GM12878 (cell line): ENCODE data around the gene TNXB. TPM values are rescaled to one million over a fixed set of nuclear protein-coding genes. Genes with fewer than 3 reads are reported as not detected.

Experiments used
- ATAC-seq: fragments of 200-7000 bp; cut with Tn5 transposase; 3 replicates; pipeline ENCODE4 v1.9.1; 2020; ENCODE audit warnings: mild to moderate bottlenecking, moderate library complexity
- BruUV-seq: library from RNA; stranded (reverse); fragments of 400-500 nt; replicated peaks from 2 replicates; lab custom pipeline; 2021; lab: Mats Ljungman, UMichigan
- CTCF ChIA-PET: fragments of 300-600 bp; sonication (Branson Sonifier 250); formaldehyde crosslinking; extraction: SDS; loops from one replicate; lab custom pipeline; 2021; ENCODE audit warnings: inconsistent platforms; lab: Yijun Ruan, JAX
- POLR2A ChIA-PET: fragments of 350-600 bp; formaldehyde crosslinking; extraction: SDS; loops from one replicate; lab custom pipeline; 2021; ENCODE audit warnings: inconsistent platforms; lab: Charles Lee
- RAD21 ChIA-PET: fragments of 300-600 bp; sonication (Branson Sonifier 250); formaldehyde crosslinking; loops from one replicate; lab custom pipeline; 2023; ENCODE audit warnings: antibody characterized with exemption; ENCODE audit not compliant: unreplicated experiment; lab: Charles Lee
- SMC1A ChIA-PET: fragments of 300-600 bp; sonication (Branson Sonifier 250); formaldehyde crosslinking; loops from one replicate; lab custom pipeline; 2023; ENCODE audit not compliant: unreplicated experiment, uncharacterized antibody; lab: Charles Lee
- DNase-seq: peaks from one replicate; pipeline ENCODE4 v3.0.0-alpha.2; 2011; ENCODE audit warnings: low read depth, low spot score
- FAIRE-seq: peaks from 3 replicates; lab custom pipeline; 2011; peaks lifted over from hg19 to GRCh38; lab: Jason Lieb, UNC
- H2AFZ ChIP-seq: 2 replicates; pipeline ENCODE4 v1.6.0; 2011; ENCODE audit warnings: low read depth, low read length, control low read depth; ENCODE audit not compliant: control insufficient read depth
- H3K27ac ChIP-seq: 2 replicates; pipeline ENCODE4 v1.5.1; 2011; ENCODE audit warnings: control low read depth; ENCODE audit not compliant: control insufficient read depth, insufficient read depth
- H3K27me3 ChIP-seq, 2 experiments: replicated peaks in 1 of 2; 2 replicates each; pipeline versions ENCODE4 v1.6.0 to v1.6.1; 2011; ENCODE audit warnings: low read length in 1 of 2; ENCODE audit not compliant: control insufficient read depth in 2 of 2, insufficient read depth in 2 of 2
- H3K36me3 ChIP-seq, 2 experiments: 2 replicates each; pipeline ENCODE4 v1.5.1; 2011; ENCODE audit warnings: low read length in 1 of 2; ENCODE audit not compliant: control insufficient read depth in 2 of 2, insufficient read depth in 2 of 2
- H3K4me1 ChIP-seq: 2 replicates; pipeline ENCODE4 v1.6.1; 2011; ENCODE audit warnings: mild to moderate bottlenecking, low read length, moderate library complexity, mixed read lengths; ENCODE audit not compliant: control insufficient read depth, insufficient read depth
- H3K4me2 ChIP-seq: 2 replicates; pipeline ENCODE4 v1.6.0; 2011; ENCODE audit warnings: control low read depth; ENCODE audit not compliant: control insufficient read depth, insufficient read depth
- H3K4me3 ChIP-seq: fragments of 200-600 bp; sonication (generic); 2 replicates; pipeline ENCODE4 v1.5.1; 2016
- H3K79me2 ChIP-seq: 2 replicates; pipeline ENCODE4 v1.6.0; 2011; ENCODE audit warnings: low read length; ENCODE audit not compliant: control insufficient read depth, insufficient read depth
- H3K9ac ChIP-seq: 2 replicates; pipeline ENCODE4 v1.8.0; 2011; ENCODE audit warnings: low read length, control low read depth, mixed read lengths; ENCODE audit not compliant: control insufficient read depth, insufficient read depth
- H3K9me3 ChIP-seq: replicated peaks from 3 replicates; pipeline ENCODE4 v1.5.1; 2011; ENCODE audit warnings: mild to moderate bottlenecking, low read length; ENCODE audit not compliant: control insufficient read depth, insufficient read depth
- H4K20me1 ChIP-seq: 2 replicates; pipeline ENCODE4 v1.6.0; 2011; ENCODE audit not compliant: control insufficient read depth, insufficient read depth
- BRCA1 ChIP-seq: IDR thresholded peaks from 2 replicates; pipeline ENCODE4 v1.6.1; 2011; ENCODE audit warnings: low read depth, low read length, improper control_type of control experiment
- CEBPB ChIP-seq, 2 experiments: fragments of 150-350 bp in 1 of 2; IDR thresholded peaks; 2 replicates each; pipeline ENCODE4 v1.6.1; 2012 to 2014; ENCODE audit warnings: low read depth in 2 of 2, low read length in 2 of 2, borderline replicate concordance in 1 of 2, inconsistent platforms in 1 of 2
- CHD1 ChIP-seq: IDR thresholded peaks from 2 replicates; pipeline ENCODE4 v1.6.1; 2012; ENCODE audit warnings: low read depth, low read length, improper control_type of control experiment
- CHD2 ChIP-seq: IDR thresholded peaks from 2 replicates; pipeline ENCODE4 v1.6.1; 2011; ENCODE audit warnings: low read depth, low read length, improper control_type of control experiment, borderline replicate concordance
- E2F4 ChIP-seq: IDR thresholded peaks from 2 replicates; pipeline ENCODE4 v1.6.1; 2012; ENCODE audit warnings: low read depth, low read length, improper control_type of control experiment
- IRF4 ChIP-seq: IDR thresholded peaks from 2 replicates; pipeline ENCODE4 v1.6.1; 2011; ENCODE audit warnings: low read depth, low read length
- LARP7 ChIP-seq: fragments of 450-650 bp; IDR thresholded peaks from 2 replicates; pipeline ENCODE4 v1.6.1; 2017; ENCODE audit warnings: mild to moderate bottlenecking
- MEF2B ChIP-seq: fragments of 450-650 bp; IDR thresholded peaks from 2 replicates; pipeline ENCODE4 v1.6.1; 2018; ENCODE audit warnings: mild to moderate bottlenecking, moderate library complexity; ENCODE audit not compliant: partially characterized antibody, poor library complexity, severe bottlenecking
- PAX5 ChIP-seq: IDR thresholded peaks from 2 replicates; pipeline ENCODE4 v1.6.1; 2011; ENCODE audit warnings: low read depth, low read length, borderline replicate concordance
- POLR2AphosphoS2 ChIP-seq: IDR thresholded peaks from 2 replicates; pipeline ENCODE4 v1.6.1; 2011; ENCODE audit warnings: low read depth, mild to moderate bottlenecking, low read length, improper control_type of control experiment, moderate library complexity
- RAD51 ChIP-seq: fragments of 450-650 bp; IDR thresholded peaks from 2 replicates; pipeline ENCODE4 v1.6.1; 2016; ENCODE audit warnings: moderate library complexity, mild to moderate bottlenecking, inconsistent platforms
- SIX5 ChIP-seq: IDR thresholded peaks from 2 replicates; pipeline ENCODE4 v1.6.1; 2011; ENCODE audit warnings: mild to moderate bottlenecking, low read depth, low read length, moderate library complexity; ENCODE audit not compliant: severe bottlenecking
- SMAD1 ChIP-seq: fragments of 450-650 bp; IDR thresholded peaks from 2 replicates; pipeline ENCODE4 v1.6.1; 2018; ENCODE audit warnings: mild to moderate bottlenecking, low read depth; ENCODE audit not compliant: partially characterized antibody
- WRNIP1 ChIP-seq: IDR thresholded peaks from 2 replicates; pipeline ENCODE4 v1.6.1; 2011; ENCODE audit warnings: low read depth, low read length, improper control_type of control experiment, borderline replicate concordance
- WGBS: methylation state at CpG from one replicate; pipeline ENCODE4 v1.1.6; 2016; ENCODE audit warnings: low lambda C conversion rate; ENCODE audit not compliant: insufficient replicate concordance, insufficient coverage; ENCODE audit errors: missing lambda C conversion rate; 5-methylcytosine and 5-hydroxymethylcytosine counted together
- in situ Hi-C: fragments of 300-500 bp; cut with MboI; formaldehyde crosslinking; loops from 9 replicates; pipeline ENCODE4 v1.14.3; 2018; ENCODE audit warnings: mixed read lengths
- intact Hi-C: fragments of 100-400 bp; cut with micrococcal nuclease; formaldehyde crosslinking; loops from one replicate; pipeline ENCODE4 v1.14.2; 2022; ENCODE audit not compliant: unreplicated experiment
- polyA plus RNA-seq, 11 experiments: library from polyadenylated mRNA; depleted of rRNA in 4 of 11; unstranded in 6 of 11; stranded (reverse) in 5 of 11; fragments of >200 nt; fragmentation: Nextera tagmentation in 4 of 11; fragmentation: Illumina TruSeq in 1 of 11; extraction: Ambion mirVana in 4 of 11; extraction: Trizol in 1 of 11; gene quantifications; 1 replicate in 1 of 11; 2 replicates in 10 of 11; pipeline versions ENCODE4 v1.2.1 to v1.2.3, GENCODE V29; 2011 to 2016; ENCODE audit warnings: inconsistent platforms in 2 of 11, missing spikeins in 2 of 11, low read depth in 1 of 11
- total RNA-seq, 4 experiments: library from RNA; depleted of rRNA in 3 of 4; stranded (reverse); fragments of >200 nt in 3 of 4; fragmentation: Illumina TruSeq in 1 of 4; extraction: Trizol in 1 of 4; gene quantifications; 2 replicates each; pipeline versions ENCODE4 v1.2.1 to v1.2.3, GENCODE V29; 2013 to 2021
- TF ChIP-seq, protein P1 (sequence below): IDR thresholded peaks from 2 replicates; pipeline ENCODE4 v1.6.1; 2012; ENCODE audit warnings: low read depth, low read length, improper control_type of control experiment
- TF ChIP-seq, protein P2 (sequence below): fragments of 450-650 bp; IDR thresholded peaks from 2 replicates; pipeline ENCODE4 v1.6.1; 2017; ENCODE audit warnings: mild to moderate bottlenecking, moderate library complexity

TNXB gene
- total and polyA plus RNA-seq, 10 of the 15 experiments (the other 5 are each of a cell fraction or from before 2014, with no cell fraction given), result 0.03 to 2.5 (median 0.68) TPM; not detected in 2

- Histone ChIP-seq H3K79me2 (no peaks in the 10 kb centered on the region), H2AFZ (no peak overlapping the region), H3K9me3 (no peaks in the 10 kb centered on the region), H3K4me3 (no peak overlapping the region), H3K9ac (no peak overlapping the region), H3K27ac (no peak overlapping the region), H3K36me3 (no peaks in the 10 kb centered on the region), H3K4me2 (no peak overlapping the region), H3K27me3 (peaks cover 0 to 2% of the 10 kb centered on the region in 2 experiments; a peak in 2 of 4 replicates), H3K4me1 (no peaks in the 10 kb centered on the region), H4K20me1 (no peaks in the 10 kb centered on the region)
- ChIA-PET CTCF (no interaction called here), POLR2A (no interaction called here), RAD21 (no interaction called here), SMC1A (no interaction called here)
- WGBS, result 43% methylated on average over 17 of the region's 17 CpGs
- DNase-seq (no peak), ATAC-seq (no peak), FAIRE-seq (no peak)
- no TSS peak for BruUV-seq
- in situ Hi-C loops, result no loop called here
- intact Hi-C loops, result no loop called here
- TF ChIP-seq CHD2 (no peak), PAX5 (no peak), E2F4 (no peak), CHD1 (no peak), SMAD1 (no peak), CEBPB (IDR thresholded peaks at IDR 0.05; ENCODE audit: borderline replicate concordance in 1 of 2, low read depth in 2 of 2, low read length in 2 of 2) (no peak), IRF4 (no peak), SIX5 (no peak), BRCA1 (no peak), POLR2AphosphoS2 (no peak), RAD51 (no peak), WRNIP1 (no peak), MEF2B (no peak), LARP7 (no peak)
- TF ChIP-seq, protein P1, sequence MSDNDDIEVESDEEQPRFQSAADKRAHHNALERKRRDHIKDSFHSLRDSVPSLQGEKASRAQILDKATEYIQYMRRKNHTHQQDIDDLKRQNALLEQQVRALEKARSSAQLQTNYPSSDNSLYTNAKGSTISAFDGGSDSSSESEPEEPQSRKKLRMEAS, result no peak
- TF ChIP-seq, protein P2, sequence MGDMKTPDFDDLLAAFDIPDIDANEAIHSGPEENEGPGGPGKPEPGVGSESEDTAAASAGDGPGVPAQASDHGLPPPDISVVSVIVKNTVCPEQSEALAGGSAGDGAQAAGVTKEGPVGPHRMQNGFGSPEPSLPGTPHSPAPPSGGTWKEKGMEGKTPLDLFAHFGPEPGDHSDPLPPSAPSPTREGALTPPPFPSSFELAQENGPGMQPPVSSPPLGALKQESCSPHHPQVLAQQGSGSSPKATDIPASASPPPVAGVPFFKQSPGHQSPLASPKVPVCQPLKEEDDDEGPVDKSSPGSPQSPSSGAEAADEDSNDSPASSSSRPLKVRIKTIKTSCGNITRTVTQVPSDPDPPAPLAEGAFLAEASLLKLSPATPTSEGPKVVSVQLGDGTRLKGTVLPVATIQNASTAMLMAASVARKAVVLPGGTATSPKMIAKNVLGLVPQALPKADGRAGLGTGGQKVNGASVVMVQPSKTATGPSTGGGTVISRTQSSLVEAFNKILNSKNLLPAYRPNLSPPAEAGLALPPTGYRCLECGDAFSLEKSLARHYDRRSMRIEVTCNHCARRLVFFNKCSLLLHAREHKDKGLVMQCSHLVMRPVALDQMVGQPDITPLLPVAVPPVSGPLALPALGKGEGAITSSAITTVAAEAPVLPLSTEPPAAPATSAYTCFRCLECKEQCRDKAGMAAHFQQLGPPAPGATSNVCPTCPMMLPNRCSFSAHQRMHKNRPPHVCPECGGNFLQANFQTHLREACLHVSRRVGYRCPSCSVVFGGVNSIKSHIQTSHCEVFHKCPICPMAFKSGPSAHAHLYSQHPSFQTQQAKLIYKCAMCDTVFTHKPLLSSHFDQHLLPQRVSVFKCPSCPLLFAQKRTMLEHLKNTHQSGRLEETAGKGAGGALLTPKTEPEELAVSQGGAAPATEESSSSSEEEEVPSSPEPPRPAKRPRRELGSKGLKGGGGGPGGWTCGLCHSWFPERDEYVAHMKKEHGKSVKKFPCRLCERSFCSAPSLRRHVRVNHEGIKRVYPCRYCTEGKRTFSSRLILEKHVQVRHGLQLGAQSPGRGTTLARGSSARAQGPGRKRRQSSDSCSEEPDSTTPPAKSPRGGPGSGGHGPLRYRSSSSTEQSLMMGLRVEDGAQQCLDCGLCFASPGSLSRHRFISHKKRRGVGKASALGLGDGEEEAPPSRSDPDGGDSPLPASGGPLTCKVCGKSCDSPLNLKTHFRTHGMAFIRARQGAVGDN, result no peak
Observed at GRCh38 chr6:32057966-32058365, 51.2 kb downstream of the TNXB start.
